ENCODE data around the gene SAMD4B.
"Not testable (repeated sequence)": the region's sequence is repeated elsewhere in the genome, so short reads cannot be mapped to it uniquely, and the experiment has no call there.

SAMD4B gene

GRCh38 chr19:39341719-39342604, at the start of gene SAMD4B:
SAMD4B (plus strand) TSS chr19:39342421; CDS start chr19:39356894, 14,473 bp downstream.
- peak; percentile 99 for DNase-seq

GRCh38 chr19:39293394-39293793, 48.8 kb upstream of the SAMD4B start:
- no peak for DNase-seq

GRCh38 chr19:39296055-39296645, 46.1 kb upstream of the SAMD4B start, which contains the start of gene IFNL1:
IFNL1 (plus strand) TSS chr19:39296407; CDS start chr19:39296422, 15 bp downstream.
- no peak for DNase-seq

- DNase-seq: no peak
Measured at GRCh38 chr19:39296906-39297305, 45.3 kb upstream of the SAMD4B start.

GRCh38 chr19:39297931-39298634, 44.1 kb upstream of the SAMD4B start:
- peak; percentile 27 to 34 for DNase-seq

- no peak for DNase-seq
Measured at GRCh38 chr19:39299404-39299803, 42.8 kb upstream of the SAMD4B start.

- DNase-seq: no peak
Measured at GRCh38 chr19:39299832-39300231, 42.4 kb upstream of the SAMD4B start.

- DNase-seq: no peak
Measured at GRCh38 chr19:39301021-39301420, 41.2 kb upstream of the SAMD4B start.

GRCh38 chr19:39301562-39301961, 40.7 kb upstream of the SAMD4B start:
- DNase-seq: no peak

GRCh38 chr19:39303373-39304184, 38.6 kb upstream of the SAMD4B start:
- DNase-seq: no peak

- no peak for DNase-seq
Measured at GRCh38 chr19:39304185-39304513, 38.1 kb upstream of the SAMD4B start.

GRCh38 chr19:39304701-39305571, 37.3 kb upstream of the SAMD4B start:
- no peak for DNase-seq

GRCh38 chr19:39306075-39306474, 36.1 kb upstream of the SAMD4B start:
- DNase-seq: no peak

GRCh38 chr19:39307046-39307821, 35.0 kb upstream of the SAMD4B start:
- DNase-seq: no peak

GRCh38 chr19:39307822-39308530, 34.2 kb upstream of the SAMD4B start:
- no peak for DNase-seq

- no peak for DNase-seq
Measured at GRCh38 chr19:39308531-39309304, 33.5 kb upstream of the SAMD4B start.

GRCh38 chr19:39309305-39309670, 32.9 kb upstream of the SAMD4B start:
- not testable (repeated sequence) for DNase-seq

GRCh38 chr19:39310558-39311311, 31.5 kb upstream of the SAMD4B start:
- DNase-seq: no peak

Measured in stimulated activated CD4-positive, alpha-beta T cell treated with anti-CD3 and anti-CD28 coated beads, Interleukin-2, amount 100 ng/mL, for 24 hours (primary cell).